ENCODE measurements around the gene PRSS50.

PRSS50 gene

GRCh38 chr3:46724424-46724823 lies 6.8 kb upstream of the PRSS50 start:
- no peak for DNase-seq

- no peak for DNase-seq
These were observed 4.8 kb upstream of the PRSS50 start for GRCh38 chr3:46722443-46722842.

- DNase-seq: no peak
These were observed 3.3 kb upstream of the PRSS50 start for GRCh38 chr3:46721009-46721408.

GRCh38 chr3:46719735-46720271 lies 2.1 kb upstream of the PRSS50 start:
- DNase-seq: no peak

GRCh38 chr3:46719044-46719565 lies 1.4 kb upstream of the PRSS50 start:
- DNase-seq: no peak

- no peak for DNase-seq
These were observed 918 bp downstream of the PRSS50 start for GRCh38 chr3:46716461-46717441.

GRCh38 chr3:46715507-46716175 lies 2.0 kb downstream of the PRSS50 start:
- DNase-seq: no peak

GRCh38 chr3:46714728-46715506 lies 2.8 kb downstream of the PRSS50 start:
- no peak for DNase-seq

- DNase-seq: no peak
These were observed 3.6 kb downstream of the PRSS50 start for GRCh38 chr3:46713898-46714552.

- no peak for DNase-seq
These were observed 4.4 kb downstream of the PRSS50 start for GRCh38 chr3:46713050-46713897.

GRCh38 chr3:46712191-46713049 lies 5.2 kb downstream of the PRSS50 start:
- no peak for DNase-seq

- no peak for DNase-seq
These were observed 5.9 kb downstream of the PRSS50 start for GRCh38 chr3:46711760-46712159.

GRCh38 chr3:46711305-46711704 lies 6.4 kb downstream of the PRSS50 start:
- DNase-seq: no peak

GRCh38 chr3:46710671-46711295 lies 6.9 kb downstream of the PRSS50 start:
- no peak for DNase-seq

- DNase-seq: no peak
These were observed 7.4 kb downstream of the PRSS50 start for GRCh38 chr3:46710229-46710628.

- no peak for DNase-seq
These were observed 7.9 kb downstream of the PRSS50 start for GRCh38 chr3:46709721-46710120.

- no peak for DNase-seq
These were observed 8.5 kb downstream of the PRSS50 start for GRCh38 chr3:46709157-46709654.

- DNase-seq: no peak
These were observed 9.1 kb downstream of the PRSS50 start for GRCh38 chr3:46708401-46709156.

- DNase-seq: no peak
These were observed 10.1 kb downstream of the PRSS50 start for GRCh38 chr3:46707601-46708011.

Measured in NCI-H2081 (cell line).